ENCODE measurements around the gene SORCS2. TPM values are rescaled to one million over a fixed set of nuclear protein-coding genes. Genes with fewer than 3 reads are reported as not detected.

The SORCS2 gene
- total and polyA plus RNA-seq, 4 donors = 2.2 to 7.7 (median 2.5) TPM

DNA sequence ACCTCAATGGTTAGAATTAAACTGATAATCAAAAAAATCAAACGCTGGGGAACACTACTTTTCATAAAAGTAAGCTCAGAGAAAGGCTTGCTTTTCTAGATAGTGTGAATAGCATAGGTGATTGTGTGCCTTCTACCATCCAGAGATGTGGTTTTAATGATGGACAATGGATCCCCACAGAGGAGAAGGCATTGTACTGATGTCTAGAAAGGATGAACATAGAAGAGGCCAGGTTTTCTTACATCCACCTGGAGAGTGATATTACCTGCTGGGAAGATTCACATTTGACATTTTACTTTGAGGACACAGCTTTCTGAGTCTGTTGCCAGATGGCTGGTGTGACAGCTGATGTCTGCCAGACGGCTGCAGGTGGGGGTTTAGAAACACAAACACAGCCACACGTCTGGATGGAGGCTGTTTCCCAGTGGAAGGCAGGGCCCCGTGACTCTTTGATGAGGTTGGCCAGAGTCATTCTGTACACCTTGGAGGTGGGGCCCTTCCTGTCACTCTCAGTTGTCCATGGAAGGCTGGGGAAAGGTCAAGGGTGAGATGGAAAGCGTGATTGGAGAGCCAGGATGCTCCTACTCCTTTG lies 128.0 kb downstream of the SORCS2 start:
- 49 to 54% methylated on average over 5 of the region's 5 CpGs for WGBS, 2 donors
- DNase-seq = no peak
- TF ChIP-seq, protein P1, sequence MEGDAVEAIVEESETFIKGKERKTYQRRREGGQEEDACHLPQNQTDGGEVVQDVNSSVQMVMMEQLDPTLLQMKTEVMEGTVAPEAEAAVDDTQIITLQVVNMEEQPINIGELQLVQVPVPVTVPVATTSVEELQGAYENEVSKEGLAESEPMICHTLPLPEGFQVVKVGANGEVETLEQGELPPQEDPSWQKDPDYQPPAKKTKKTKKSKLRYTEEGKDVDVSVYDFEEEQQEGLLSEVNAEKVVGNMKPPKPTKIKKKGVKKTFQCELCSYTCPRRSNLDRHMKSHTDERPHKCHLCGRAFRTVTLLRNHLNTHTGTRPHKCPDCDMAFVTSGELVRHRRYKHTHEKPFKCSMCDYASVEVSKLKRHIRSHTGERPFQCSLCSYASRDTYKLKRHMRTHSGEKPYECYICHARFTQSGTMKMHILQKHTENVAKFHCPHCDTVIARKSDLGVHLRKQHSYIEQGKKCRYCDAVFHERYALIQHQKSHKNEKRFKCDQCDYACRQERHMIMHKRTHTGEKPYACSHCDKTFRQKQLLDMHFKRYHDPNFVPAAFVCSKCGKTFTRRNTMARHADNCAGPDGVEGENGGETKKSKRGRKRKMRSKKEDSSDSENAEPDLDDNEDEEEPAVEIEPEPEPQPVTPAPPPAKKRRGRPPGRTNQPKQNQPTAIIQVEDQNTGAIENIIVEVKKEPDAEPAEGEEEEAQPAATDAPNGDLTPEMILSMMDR (IDR thresholded peaks at IDR 0.05; ENCODE audit: control extremely low read depth, extremely low read depth) = no peak

DNA sequence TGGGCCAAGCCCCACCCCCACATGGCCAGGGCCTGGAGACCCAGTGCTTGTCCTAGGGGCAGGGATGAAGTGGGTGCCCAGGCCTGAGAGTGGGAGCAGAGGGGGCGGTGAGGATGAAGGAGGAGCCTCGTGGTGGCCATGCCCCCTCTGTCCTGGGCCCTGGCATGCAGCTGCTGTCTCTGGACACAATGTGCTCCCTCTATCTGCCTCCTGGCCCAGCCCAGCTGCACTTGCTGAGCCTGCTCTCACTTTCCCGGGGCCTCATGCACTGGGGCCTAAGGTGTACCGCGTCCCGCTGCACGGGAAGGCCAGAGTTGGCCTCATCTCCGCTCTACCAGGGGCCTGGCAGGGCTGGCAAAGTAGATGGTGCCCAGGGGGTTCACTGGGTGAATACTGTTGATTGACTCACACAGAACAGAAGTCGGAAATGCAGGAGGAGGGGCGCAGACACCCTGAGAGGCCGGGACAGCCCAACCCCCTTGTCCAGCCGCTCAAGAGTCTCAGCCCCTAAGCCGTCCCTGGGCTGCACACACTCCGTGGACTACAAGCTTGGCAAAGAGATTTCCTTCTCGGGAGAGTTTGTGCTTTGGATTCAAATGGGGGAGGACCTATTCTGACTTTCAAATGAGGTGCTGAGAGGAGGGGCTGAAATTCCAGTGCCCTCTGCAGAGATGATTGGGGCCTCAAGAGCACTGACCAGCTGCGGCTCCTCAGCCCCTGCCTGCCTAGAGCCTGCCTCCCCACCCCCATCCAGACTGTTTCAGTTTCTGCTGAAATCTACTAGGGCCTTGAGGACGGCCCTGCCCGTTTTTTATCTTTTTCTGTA lies 130.0 kb downstream of the SORCS2 start:
- TF ChIP-seq, protein P1 (IDR thresholded peaks at IDR 0.05; ENCODE audit: control extremely low read depth, extremely low read depth) = no peak
- Histone ChIP-seq H3K27ac (ENCODE audit: low read depth in 1 of 2, low read length in 1 of 2) (no peak overlapping the region), H3K4me1 (ENCODE audit: control insufficient read depth in 5 of 5, insufficient read depth in 5 of 5, low read length in 5 of 5) (peaks cover 0 to 28% (median 4%) of the 10 kb centered on the region in 5 donors), H3K4me3 (no peak overlapping the region), H3K9me3 (ENCODE audit: control insufficient read depth in 4 of 4, insufficient read depth in 3 of 4, low read length in 3 of 4) (peaks cover 0 to 8% (median 1%) of the 10 kb centered on the region in 4 donors), H3K9ac (ENCODE audit: insufficient read depth in 1 of 2, low read length in 2 of 2) (no peak overlapping the region), H3K27me3 (ENCODE audit: control insufficient read depth in 3 of 3, insufficient read depth in 3 of 3, low read length in 2 of 3) (no peaks in the 10 kb centered on the region), H3K36me3 (ENCODE audit: control insufficient read depth in 4 of 4, insufficient read depth in 4 of 4, low read length in 4 of 4) (no peaks in the 10 kb centered on the region)
- DNase-seq (peak; percentile 94 to 98 (median 97)), ATAC-seq (ENCODE audit: insufficient read depth, low FRiP score) (no peak)
- 48 to 54% methylated on average over 18 of the region's 18 CpGs for WGBS, 2 donors

More for the DNA sequence above, 128.0 kb downstream of the SORCS2 start:
- H3K9me3 ChIP-seq (ENCODE audit: control insufficient read depth in 4 of 4, insufficient read depth in 3 of 4, low read length in 3 of 4) = peaks cover 0 to 8% (median 1%) of the 10 kb centered on the region in 4 donors
- no peak overlapping the region for H3K4me3 ChIP-seq
- no peak overlapping the region for H3K9ac ChIP-seq (ENCODE audit: insufficient read depth in 1 of 2, low read length in 2 of 2)
- no peaks in the 10 kb centered on the region for H3K27me3 ChIP-seq (ENCODE audit: control insufficient read depth in 3 of 3, insufficient read depth in 3 of 3, low read length in 2 of 3)
- no peak overlapping the region for H3K27ac ChIP-seq (ENCODE audit: low read depth in 1 of 2, low read length in 1 of 2)
- no peak for ATAC-seq (ENCODE audit: insufficient read depth, low FRiP score)
- peaks cover 0 to 20% (median 4%) of the 10 kb centered on the region in 5 donors for H3K4me1 ChIP-seq (ENCODE audit: control insufficient read depth in 5 of 5, insufficient read depth in 5 of 5, low read length in 5 of 5)
- H3K36me3 ChIP-seq (ENCODE audit: control insufficient read depth in 4 of 4, insufficient read depth in 4 of 4, low read length in 4 of 4) = no peaks in the 10 kb centered on the region

DNA sequence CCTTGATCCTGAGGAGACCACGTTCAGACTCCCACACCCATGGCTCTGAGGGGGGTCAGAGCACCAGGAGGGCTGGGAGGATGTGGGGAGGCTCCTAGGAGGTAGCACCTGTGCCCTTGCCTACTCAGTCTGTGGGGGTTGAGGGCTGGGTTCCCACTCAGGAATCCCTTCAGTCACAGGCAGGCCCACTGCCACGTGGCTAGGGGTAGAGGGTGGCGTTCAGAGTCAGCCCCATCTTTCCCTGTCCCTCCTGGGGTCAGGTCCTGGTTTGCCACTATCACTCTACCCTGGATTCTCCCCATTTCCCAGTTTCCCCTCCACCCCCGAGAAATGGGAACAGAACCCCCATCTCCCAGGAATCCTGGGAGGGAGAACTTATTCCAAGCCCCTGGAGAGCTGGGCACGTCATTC lies 131.1 kb downstream of the SORCS2 start:
- DNase-seq (no peak), ATAC-seq (ENCODE audit: insufficient read depth, low FRiP score) (no peak)
- TF ChIP-seq, protein P1 (IDR thresholded peaks at IDR 0.05; ENCODE audit: control extremely low read depth, extremely low read depth) = no peak

More for the DNA sequence above, 131.1 kb downstream of the SORCS2 start:
- 82 to 83% methylated on average over 5 of the region's 5 CpGs for whole genome bisulfite sequencing, 2 donors
- peaks cover 0 to 8% (median 0%) of the 10 kb centered on the region in 4 donors for H3K9me3 ChIP-seq (ENCODE audit: control insufficient read depth in 4 of 4, insufficient read depth in 3 of 4, low read length in 3 of 4)
- no peaks in the 10 kb centered on the region for H3K36me3 ChIP-seq (ENCODE audit: control insufficient read depth in 4 of 4, insufficient read depth in 4 of 4, low read length in 4 of 4)
- no peak overlapping the region for H3K9ac ChIP-seq (ENCODE audit: insufficient read depth in 1 of 2, low read length in 2 of 2)
- H3K4me3 ChIP-seq = no peak overlapping the region
- H3K27ac ChIP-seq (ENCODE audit: low read depth in 1 of 2, low read length in 1 of 2) = no peak overlapping the region
- H3K4me1 ChIP-seq (ENCODE audit: control insufficient read depth in 5 of 5, insufficient read depth in 5 of 5, low read length in 5 of 5) = peaks cover 0 to 28% (median 4%) of the 10 kb centered on the region in 5 donors
- no peaks in the 10 kb centered on the region for H3K27me3 ChIP-seq (ENCODE audit: control insufficient read depth in 3 of 3, insufficient read depth in 3 of 3, low read length in 2 of 3)
